ENCODE measurements around the gene TNFRSF8. TPM values are rescaled to one million over a fixed set of nuclear protein-coding genes. Genes with fewer than 3 reads are reported as not detected.
A peak's percentile ranks its signal among the peaks of the same experiment; 100 is the strongest.

TNFRSF8 gene
- total RNA-seq (2021) (20.5 to 21.3 TPM (median 20.8 TPM) in 3 replicates), Bru-seq, nascent RNA (percentile 60 among the genes with signal in this experiment)
- long read RNA-seq, experiment 1, transcript TNFRSF8-201 (15 exons, 3,686 nt): major isoform, 34 of 70 reads
- long read RNA-seq, experiment 1, partial matches to known transcripts: 14 of 70 reads
- long read RNA-seq, experiment 1, other reads (novel, unspliced or antisense): 22 of 70 reads
- long read RNA-seq, experiment 2, partial matches to known transcripts: 13 of 27 reads
- long read RNA-seq, experiment 2, other reads (novel, unspliced or antisense): 10 of 27 reads
- long read RNA-seq, experiment 3, partial matches to known transcripts: 1 of 3 reads
- long read RNA-seq, experiment 3, other reads (novel, unspliced or antisense): 1 of 3 reads

- ChIA-PET CTCF (interaction anchor here (0.8 to 5.5 kb wide), 9 partner anchors 10 to 67 kb away, joined by 3 to 57 read pairs (median 3); partner anchors contain the start of gene MIIP), POLR2A (no interaction called here)
- H3K27me3 Mint-ChIP-seq (ENCODE audit: low read depth): peaks cover 35% of the 10 kb centered on the region
- H3K4me1 Mint-ChIP-seq: peaks cover 41% of the 10 kb centered on the region
- DNase-seq (ENCODE audit: low spot score) (peak; percentile 44), ATAC-seq (peak; percentile 28)
- no peak within 1 kb of the TSS for H3K27ac Mint-ChIP-seq
- peaks cover 4% of the 10 kb centered on the region; the same call in 1 of the 2 replicates for H3K9me3 Mint-ChIP-seq
- H3K36me3 Mint-ChIP-seq: no peaks in the 10 kb centered on the region
- peak within 1 kb of the TSS; percentile 82 for H3K4me3 Mint-ChIP-seq
- TF ChIP-seq ATF6 (CRISPR knock-in tag; IDR thresholded peaks at IDR 0.05): 0 out of 2 replicates have a peak, but pooled peaks have one; percentile 27
- TF ChIP-seq FOXJ3 (CRISPR knock-in tag; IDR thresholded peaks at IDR 0.05; ENCODE audit: borderline replicate concordance): no peak
- TF ChIP-seq ZNF121 (CRISPR knock-in tag; IDR thresholded peaks at IDR 0.05): no peak
- TF ChIP-seq ZNF425 (CRISPR knock-in tag; conservative IDR thresholded peaks at IDR 0.05): no peak
- TF ChIP-seq ZBTB21 (CRISPR knock-in tag; IDR thresholded peaks at IDR 0.05; ENCODE audit: borderline replicate concordance): no peak
- TF ChIP-seq CDX4 (CRISPR knock-in tag; IDR thresholded peaks at IDR 0.05; ENCODE audit: borderline replicate concordance): no peak
- no peak for TF ChIP-seq SOX15 (CRISPR knock-in tag; IDR thresholded peaks at IDR 0.05)
- no peak for TF ChIP-seq IRF1 (CRISPR knock-in tag; IDR thresholded peaks at IDR 0.05)
- 0 out of 2 replicates have a peak, but pooled peaks have one; percentile 59 for TF ChIP-seq MLX (CRISPR knock-in tag; IDR thresholded peaks at IDR 0.05)
- TF ChIP-seq ZNF396 (CRISPR knock-in tag; IDR thresholded peaks at IDR 0.05; ENCODE audit: borderline replicate concordance): no peak
- TF ChIP-seq ERG (CRISPR knock-in tag; IDR thresholded peaks at IDR 0.05): no peak
- TF ChIP-seq HMGA2 (CRISPR knock-in tag; IDR thresholded peaks at IDR 0.05): no peak
- no peak for TF ChIP-seq ATF3 (CRISPR knock-in tag; conservative IDR thresholded peaks at IDR 0.05)
- TF ChIP-seq GTF2I (CRISPR knock-in tag; conservative IDR thresholded peaks at IDR 0.05): no peak
- no peak for TF ChIP-seq CREB1 (CRISPR knock-in tag; IDR thresholded peaks at IDR 0.05)
- TF ChIP-seq ATF1 (CRISPR knock-in tag; IDR thresholded peaks at IDR 0.05): no peak
- no peak for TF ChIP-seq ZNF671 (CRISPR knock-in tag; IDR thresholded peaks at IDR 0.05)
- TF ChIP-seq MAX (CRISPR knock-in tag; IDR thresholded peaks at IDR 0.05): peak; percentile 94
- TF ChIP-seq ZNF281 (CRISPR knock-in tag; IDR thresholded peaks at IDR 0.05): no peak
- TF ChIP-seq EMX1 (CRISPR knock-in tag; IDR thresholded peaks at IDR 0.05): no peak
- TF ChIP-seq ZNF263 (CRISPR knock-in tag; IDR thresholded peaks at IDR 0.05; ENCODE audit: low read depth): peak; percentile 67; the same call in 1 of the 2 replicates
- 0 out of 2 replicates have a peak, but pooled peaks have one; percentile 45 for TF ChIP-seq JUN (CRISPR knock-in tag; IDR thresholded peaks at IDR 0.05)
- no peak for TF ChIP-seq ZMAT4 (CRISPR knock-in tag; IDR thresholded peaks at IDR 0.05)
- no peak for TF ChIP-seq PRRX2 (CRISPR knock-in tag; IDR thresholded peaks at IDR 0.05)
These were observed at the start of gene TNFRSF8 for GRCh38 chr1:12063141-12064072. TSS of gene TNFRSF8 (plus strand) at chr1:12063303. CDS start at chr1:12063599, 296 bp downstream.
